T-helper 1 cell treated with Interleukin-12 subunit alpha and Interleukin-12 subunit beta and Interleukin-4 antibody, amounts not matched to agents 30 ng/mL and 1 ng/mL, for 36 hours (primary cell): ENCODE results near the gene ACAA1. TPM values are rescaled to one million over a fixed set of nuclear protein-coding genes. Genes with fewer than 3 reads are reported as not detected.

Experiments
- intact Hi-C: fragments of 100-400 bp; cut with micrococcal nuclease; formaldehyde crosslinking; loops from one replicate; pipeline ENCODE4 v1.15.1; 2024
- total RNA-seq: library from RNA; stranded (reverse); gene quantifications from 2 replicates; pipeline ENCODE4 v1.2.3, GENCODE V29; 2022

ACAA1 gene
- total RNA-seq, 1 donor from 2014 or later, result 85.8 TPM

DNA sequence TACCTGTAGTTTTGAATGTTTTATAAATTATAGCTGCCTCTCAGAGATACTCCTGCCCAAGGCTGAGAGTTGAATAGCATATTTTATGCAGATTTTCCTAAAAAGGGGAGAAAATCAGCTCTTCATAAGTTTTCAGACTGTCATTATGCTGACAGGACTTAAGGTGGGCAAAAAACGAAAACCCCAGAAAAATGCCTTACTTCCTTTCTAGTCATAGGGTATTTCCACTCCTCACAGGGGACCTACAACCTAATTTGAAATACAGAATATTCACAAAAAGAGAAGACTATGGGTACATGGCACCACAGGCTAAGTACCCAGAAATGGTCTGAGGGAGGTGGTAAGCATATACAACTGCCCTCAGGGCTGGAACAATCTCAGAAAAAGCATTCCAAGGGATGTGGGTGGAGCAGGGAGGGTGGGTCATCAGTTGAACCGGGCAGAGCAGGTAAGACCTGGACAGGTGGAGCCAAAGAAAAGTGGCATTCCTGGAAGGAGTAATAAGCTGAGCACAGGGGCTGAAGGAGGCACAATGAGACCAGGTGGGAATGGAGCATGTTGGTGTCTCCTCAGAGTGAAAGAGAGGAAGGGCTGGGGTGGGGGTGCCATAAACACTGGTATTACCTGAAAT, 17.8 kb upstream of the ACAA1 start:
- intact Hi-C loops, result no loop called here

- intact Hi-C loops, result no loop called here
These were observed 17.1 kb upstream of the ACAA1 start for GRCh38 chr3:38154033-38154494.

- intact Hi-C loops, result no loop called here
These were observed 16.3 kb upstream of the ACAA1 start for GRCh38 chr3:38153221-38153620.

DNA sequence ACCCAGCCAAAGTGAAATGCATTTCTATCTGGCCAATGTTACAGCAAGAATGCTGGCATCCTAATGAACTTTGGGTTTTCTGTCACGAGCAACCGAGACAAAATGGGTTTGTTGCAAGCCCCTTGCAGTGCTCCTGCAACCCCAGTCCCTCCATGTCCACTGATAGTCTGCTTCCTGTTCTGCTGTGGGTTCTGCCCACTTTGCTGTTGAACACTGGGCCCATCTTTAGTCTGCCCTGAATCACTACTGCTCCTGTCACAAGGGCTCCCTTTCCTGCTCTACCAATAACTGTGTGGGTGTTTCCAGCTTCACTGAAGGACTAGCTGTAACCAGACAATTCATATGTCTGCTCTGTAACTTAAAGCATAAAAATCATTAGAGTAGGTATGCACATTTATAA, 15.7 kb upstream of the ACAA1 start:
- intact Hi-C loops, result loop anchor here (1.0 kb wide), 1 partner anchor 13 kb away; the partner anchor contains the start of gene OXSR1

DNA sequence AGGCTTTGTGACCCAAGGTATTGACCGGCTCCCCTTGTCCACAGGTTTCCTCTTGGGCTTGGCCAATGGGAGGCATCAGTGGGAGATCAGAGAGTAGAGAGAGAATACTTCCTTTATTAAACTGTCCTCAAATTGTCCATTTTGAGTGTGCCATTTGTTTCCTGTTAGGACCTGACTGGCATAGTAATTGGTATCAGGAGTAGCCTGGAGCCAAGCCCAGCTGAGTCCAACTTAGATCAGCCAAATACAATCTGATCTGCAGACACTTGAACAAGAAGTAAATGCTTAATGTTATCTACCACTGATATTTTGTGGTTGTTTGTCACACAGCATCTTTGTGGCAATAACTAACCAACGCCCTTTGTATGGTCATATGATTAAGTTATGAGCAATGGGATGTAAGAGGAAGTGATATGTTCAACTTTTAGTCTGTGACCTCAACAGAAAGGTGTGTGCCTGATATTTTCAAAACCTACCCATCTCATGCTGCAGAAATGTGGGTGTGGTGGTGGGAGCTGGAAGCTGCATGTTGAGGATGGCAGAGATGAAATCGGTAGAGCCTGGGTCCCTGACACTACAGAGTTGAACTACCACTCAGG, 14.8 kb upstream of the ACAA1 start:
- intact Hi-C loops, result loop anchor here (1.0 kb wide), 1 partner anchor 14 kb away; the partner anchor contains the start of gene OXSR1

GRCh38 chr3:38150780-38151528, 14.0 kb upstream of the ACAA1 start:
- intact Hi-C loops, result loop anchor here (1.0 kb wide), 1 partner anchor 12 kb away; no protein-coding TSS in a partner anchor

- intact Hi-C loops, result loop anchor here (1.0 kb wide), 1 partner anchor 10 kb away; no protein-coding TSS in a partner anchor
These were observed 12.8 kb upstream of the ACAA1 start for GRCh38 chr3:38149708-38150107.

GRCh38 chr3:38148311-38148882, 11.5 kb upstream of the ACAA1 start:
- intact Hi-C loops, result no loop called here

DNA sequence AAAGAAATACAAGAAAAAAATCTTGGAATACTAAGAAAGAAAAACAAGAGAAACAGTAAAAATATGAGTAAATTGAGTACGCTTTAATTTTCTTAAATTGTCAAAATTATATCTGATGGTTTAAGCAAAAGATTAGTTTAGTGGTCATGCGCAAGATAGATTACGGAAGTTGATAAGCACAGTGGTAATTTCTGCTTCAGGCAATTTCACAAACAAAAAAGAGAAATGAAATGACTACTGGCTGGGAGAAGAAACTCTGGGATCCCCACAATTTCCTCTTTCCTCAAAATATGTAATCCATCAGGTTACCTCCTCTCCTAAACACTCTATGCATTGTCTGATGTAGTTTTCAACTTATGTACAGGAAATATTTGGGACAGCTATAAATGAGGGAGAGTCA, 10.5 kb upstream of the ACAA1 start:
- intact Hi-C loops, result no loop called here

DNA sequence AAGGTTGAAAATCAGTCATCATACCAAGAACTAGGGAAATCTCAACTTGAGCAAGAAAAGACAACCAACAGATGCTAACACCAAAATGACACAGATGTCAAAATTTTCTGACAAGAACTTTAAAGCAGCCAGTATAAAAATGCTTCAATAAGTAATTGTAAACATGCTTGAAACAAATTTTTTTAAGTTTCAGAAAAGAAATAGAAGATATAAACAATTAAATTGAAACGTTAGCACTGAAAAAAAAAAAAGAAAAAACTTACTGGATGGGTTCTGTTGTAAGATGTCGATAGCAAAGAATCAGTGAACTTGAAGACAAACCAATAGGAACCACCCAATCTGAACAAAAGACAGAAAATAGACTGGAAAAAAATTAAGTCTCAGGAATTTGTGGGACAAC, 9.6 kb upstream of the ACAA1 start:
- intact Hi-C loops, result no loop called here

GRCh38 chr3:38143511-38143910, 6.6 kb upstream of the ACAA1 start:
- intact Hi-C loops, result no loop called here

- intact Hi-C loops, result no loop called here
These were observed 6.0 kb upstream of the ACAA1 start for GRCh38 chr3:38142959-38143358.

GRCh38 chr3:38141952-38142273, 5.0 kb upstream of the ACAA1 start:
- intact Hi-C loops, result no loop called here

- intact Hi-C loops, result no loop called here
These were observed 4.4 kb upstream of the ACAA1 start for GRCh38 chr3:38141173-38141951.

GRCh38 chr3:38140326-38141172, 3.6 kb upstream of the ACAA1 start:
- intact Hi-C loops, result no loop called here

DNA sequence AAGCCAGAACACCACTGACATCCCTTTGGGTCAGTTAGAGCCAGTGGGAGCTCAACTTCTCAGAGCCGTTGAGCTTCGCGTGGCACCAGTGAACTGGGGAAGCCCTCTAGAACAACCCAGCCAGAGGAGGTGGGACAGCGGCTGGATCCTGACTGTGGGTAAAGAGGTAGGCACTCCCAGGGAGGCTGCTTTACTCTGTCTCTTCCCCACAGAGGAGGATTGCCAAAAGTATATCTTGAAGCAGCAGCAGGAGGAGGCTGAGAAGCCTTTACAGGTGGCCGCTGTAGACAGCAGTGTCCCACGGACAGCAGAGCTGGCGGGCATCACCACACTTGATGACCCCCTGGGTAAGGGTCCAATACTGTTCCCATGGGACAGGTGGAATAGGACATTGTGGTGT, 2.7 kb upstream of the ACAA1 start:
- intact Hi-C loops, result loop anchor here (1.0 to 5.0 kb wide), 5 partner anchors 11 to 1268 kb away; partner anchors contain the start of genes RPSA, SCN11A and WDR48

- intact Hi-C loops, result loop anchor here (1.0 to 5.0 kb wide), 5 partner anchors 11 to 1268 kb away; partner anchors contain the start of genes RPSA, SCN11A and WDR48
These were observed 2.3 kb upstream of the ACAA1 start for GRCh38 chr3:38139191-38139590.

- intact Hi-C loops, result loop anchor here (1.0 to 5.0 kb wide), 7 partner anchors 12 to 1269 kb away; partner anchors contain the start of genes RPSA, SCN11A and WDR48
These were observed 1.6 kb upstream of the ACAA1 start, which contains the start of gene MYD88 for GRCh38 chr3:38138349-38139190. Gene MYD88 (plus strand): TSS chr3:38138661. CDS start chr3:38138701, 40 bp downstream.
